ENCODE data around the gene CD6. TPM values are rescaled to one million over a fixed set of nuclear protein-coding genes. Genes with fewer than 3 reads are reported as not detected.

Gene CD6
- polyA plus RNA-seq, 1 donor (not counting 4 experiments of a cell fraction or from before 2014, with no cell fraction given), result 0.03 TPM

- Histone ChIP-seq H3K4me2 (ENCODE audit: control insufficient read depth, extremely low read depth, insufficient read depth, low read depth, low read length) (no peak overlapping the region), H3K9me3 (ENCODE audit: control insufficient read depth, low read depth, low read length) (no peaks in the 10 kb centered on the region), H2AFZ (ENCODE audit: control insufficient read depth, low read length) (no peak overlapping the region), H3K4me1 (ENCODE audit: control insufficient read depth, extremely low read depth, insufficient read depth, low read length) (no peaks in the 10 kb centered on the region), H4K20me1 (ENCODE audit: control insufficient read depth, extremely low read depth, insufficient read depth, low read length) (no peaks in the 10 kb centered on the region), H3K9me1 (ENCODE audit: control insufficient read depth, extremely low read depth, insufficient read depth, low read length) (no peaks in the 10 kb centered on the region), H3K9ac (ENCODE audit: control insufficient read depth, extremely low read depth, insufficient read depth, low read length) (no peak overlapping the region), H3K27ac (ENCODE audit: control insufficient read depth, insufficient read depth, low read length) (no peak overlapping the region), H3K36me3 (ENCODE audit: control insufficient read depth in 2 of 2, extremely low read depth in 1 of 2, insufficient read depth in 2 of 2, low read length in 2 of 2) (no peaks in the 10 kb centered on the region), H3K27me3 (ENCODE audit: control insufficient read depth, extremely low read depth, insufficient read depth, low read length) (peaks cover 7% of the 10 kb centered on the region), H3K79me2 (ENCODE audit: control insufficient read depth, insufficient read depth, low read length) (no peaks in the 10 kb centered on the region), H3K4me3 (ENCODE audit: control insufficient read depth in 2 of 3, extremely low read depth in 1 of 3, insufficient read depth in 2 of 3, low read depth in 1 of 3, low read length in 3 of 3) (no peak overlapping the region)
- TF ChIP-seq CTCF (optimal IDR thresholded peaks at IDR 0.05 in 1 of 3, IDR thresholded peaks at IDR 0.05 in 1 of 3, conservative IDR thresholded peaks at IDR 0.05 in 1 of 3; ENCODE audit: extremely low read depth in 1 of 3, insufficient read depth in 2 of 3, low read length in 3 of 3) (no peak), EZH2 (IDR thresholded peaks at IDR 0.05; ENCODE audit: low read length) (no peak)
- dilution Hi-C loops (cut with MboI; ENCODE audit: extremely low pct_ligation_motif_present, low sequenced_read_pairs), result no loop called here
- DNase-seq (ENCODE audit: low read depth, low spot score) (no peak), FAIRE-seq (no peak)
Observed at GRCh38 chr11:61052182-61052972, 80.9 kb downstream of the CD6 start.

- Histone ChIP-seq H2AFZ (ENCODE audit: control insufficient read depth, low read length) (no peak overlapping the region), H3K9ac (ENCODE audit: control insufficient read depth, extremely low read depth, insufficient read depth, low read length) (no peak overlapping the region), H3K4me1 (ENCODE audit: control insufficient read depth, extremely low read depth, insufficient read depth, low read length) (no peaks in the 10 kb centered on the region), H3K9me1 (ENCODE audit: control insufficient read depth, extremely low read depth, insufficient read depth, low read length) (no peaks in the 10 kb centered on the region), H3K4me3 (ENCODE audit: control insufficient read depth in 2 of 3, extremely low read depth in 1 of 3, insufficient read depth in 2 of 3, low read depth in 1 of 3, low read length in 3 of 3) (no peak overlapping the region), H4K20me1 (ENCODE audit: control insufficient read depth, extremely low read depth, insufficient read depth, low read length) (no peaks in the 10 kb centered on the region), H3K36me3 (ENCODE audit: control insufficient read depth in 2 of 2, extremely low read depth in 1 of 2, insufficient read depth in 2 of 2, low read length in 2 of 2) (no peaks in the 10 kb centered on the region), H3K27me3 (ENCODE audit: control insufficient read depth, extremely low read depth, insufficient read depth, low read length) (peaks cover 7% of the 10 kb centered on the region), H3K4me2 (ENCODE audit: control insufficient read depth, extremely low read depth, insufficient read depth, low read depth, low read length) (no peak overlapping the region), H3K79me2 (ENCODE audit: control insufficient read depth, insufficient read depth, low read length) (no peaks in the 10 kb centered on the region), H3K27ac (ENCODE audit: control insufficient read depth, insufficient read depth, low read length) (no peak overlapping the region), H3K9me3 (ENCODE audit: control insufficient read depth, low read depth, low read length) (no peaks in the 10 kb centered on the region)
- FAIRE-seq, result no peak
- no peak for TF ChIP-seq EZH2 (IDR thresholded peaks at IDR 0.05; ENCODE audit: low read length)
- TF ChIP-seq CTCF (optimal IDR thresholded peaks at IDR 0.05 in 1 of 3, IDR thresholded peaks at IDR 0.05 in 1 of 3, conservative IDR thresholded peaks at IDR 0.05 in 1 of 3; ENCODE audit: extremely low read depth in 1 of 3, insufficient read depth in 2 of 3, low read length in 3 of 3), result no peak
- dilution Hi-C loops (cut with MboI; ENCODE audit: extremely low pct_ligation_motif_present, low sequenced_read_pairs), result no loop called here
- no peak for DNase-seq (ENCODE audit: low read depth, low spot score)
Observed at GRCh38 chr11:61053191-61053590, 81.7 kb downstream of the CD6 start.

Data from keratinocyte (primary cell).